GM13977 (cell line): ENCODE data around the gene ACER3.
A peak's percentile ranks its signal among the peaks of the same experiment; 100 is the strongest.
"Not testable (repeated sequence)": the region's sequence is repeated elsewhere in the genome, so short reads cannot be mapped to it uniquely, and the experiment has no call there.

Experiments used
- DNase-seq: peaks from one replicate; pipeline ENCODE4 v3.0.0; 2012; ENCODE audit warnings: low spot score
- CTCF ChIP-seq: IDR thresholded peaks from 2 replicates; pipeline ENCODE4 v1.5.1; 2012; ENCODE audit warnings: mild to moderate bottlenecking, control low read depth; ENCODE audit not compliant: insufficient read depth; ENCODE audit errors: extremely low read depth, missing control alignments
- in situ Hi-C: fragments of 300-500 bp; cut with MboI; formaldehyde crosslinking; loops from one replicate; pipeline ENCODE4 v1.12.0; 2022; ENCODE audit warnings: low sequenced_read_pairs, low pct_unique_long_range_greater_than_20kb, mixed read lengths, inconsistent platforms; ENCODE audit not compliant: unreplicated experiment

The ACER3 gene

GRCh38 chr11:76946223-76946622 lies 85.5 kb downstream of the ACER3 start:
- TF ChIP-seq CTCF = no peak
- in situ Hi-C loops = no loop called here
- no peak for DNase-seq

- DNase-seq = no peak
- in situ Hi-C loops = no loop called here
- no peak for TF ChIP-seq CTCF
Observed at GRCh38 chr11:76947190-76947589, 86.5 kb downstream of the ACER3 start.

GRCh38 chr11:76947800-76948199 lies 87.1 kb downstream of the ACER3 start:
- no peak for TF ChIP-seq CTCF
- DNase-seq = no peak
- in situ Hi-C loops = no loop called here

GRCh38 chr11:76955459-76956114 lies 94.9 kb downstream of the ACER3 start:
- in situ Hi-C loops = no loop called here
- no peak for DNase-seq
- no peak for TF ChIP-seq CTCF

GRCh38 chr11:76962583-76963416 lies 102.1 kb downstream of the ACER3 start:
- TF ChIP-seq CTCF = no peak
- DNase-seq = peak; percentile 48
- in situ Hi-C loops = no loop called here

GRCh38 chr11:76963417-76964168 lies 102.9 kb downstream of the ACER3 start:
- in situ Hi-C loops, DNase-seq: not testable (repeated sequence)
